GM21717 (cell line): ENCODE measurements around the gene P4HA2.
"Not testable (repeated sequence)": the region's sequence is repeated elsewhere in the genome, so short reads cannot be mapped to it uniquely, and the experiment has no call there.

Experiments used
- ATAC-seq: cut with Tn5 transposase; IDR thresholded peaks from one replicate; pipeline ENCODE4 v1.9.1; 2021; ENCODE audit warnings: mild to moderate bottlenecking, moderate library complexity; ENCODE audit not compliant: unreplicated experiment

P4HA2 gene

DNA sequence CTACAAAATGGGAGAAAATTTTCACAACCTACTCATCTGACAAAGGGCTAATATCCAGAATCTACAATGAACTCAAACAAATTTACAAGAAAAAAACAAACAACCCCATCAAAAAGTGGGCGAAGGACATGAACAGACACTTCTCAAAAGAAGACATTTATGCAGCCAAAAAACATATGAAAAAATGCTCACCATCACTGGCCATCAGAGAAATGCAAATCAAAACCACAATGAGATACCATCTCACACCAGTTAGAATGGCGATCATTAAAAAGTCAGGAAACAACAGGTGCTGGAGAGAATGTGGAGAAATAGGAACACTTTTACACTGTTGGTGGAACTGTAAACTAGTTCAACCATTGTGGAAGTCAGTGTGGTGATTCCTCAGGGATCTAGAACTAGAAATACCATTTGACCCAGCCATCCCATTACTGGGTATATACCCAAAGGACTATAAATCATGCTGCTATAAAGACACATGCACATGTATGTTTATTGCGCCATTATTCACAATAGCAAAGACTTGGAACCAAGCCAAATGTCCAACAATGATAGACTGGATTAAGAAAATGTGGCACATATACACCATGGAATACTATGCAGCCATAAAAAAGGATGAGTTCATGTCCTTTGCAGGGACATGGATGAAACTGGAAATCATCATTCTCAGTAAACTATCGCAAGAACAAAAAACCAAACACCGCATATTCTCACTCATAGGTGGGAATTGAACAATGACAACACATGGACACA lies 65.9 kb downstream of the P4HA2 start:
- ATAC-seq = not testable (repeated sequence)

DNA sequence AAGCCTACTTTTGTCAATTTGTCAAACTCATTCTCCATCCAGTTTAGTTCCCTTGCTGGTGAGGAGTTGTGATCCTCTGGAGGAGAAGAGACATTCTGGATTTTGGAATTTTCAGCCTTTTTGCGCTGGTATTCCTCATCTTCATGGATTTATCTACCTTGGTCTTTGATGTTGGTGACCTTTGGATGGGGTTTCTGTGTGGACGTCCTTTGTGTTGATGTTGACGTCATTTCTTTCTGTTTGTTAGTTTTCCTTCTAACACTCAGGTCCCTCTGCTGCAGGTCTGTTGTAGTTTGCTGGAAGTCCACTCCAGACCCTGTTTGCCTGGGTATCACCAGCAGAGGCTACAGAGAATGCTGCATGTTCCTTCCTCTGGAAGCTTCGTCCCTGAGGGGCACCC lies 71.2 kb downstream of the P4HA2 start:
- ATAC-seq = no peak

- no peak for ATAC-seq
Observed at GRCh38 chr5:132150565-132150964, 77.1 kb downstream of the P4HA2 start.

- no peak for ATAC-seq
Observed at GRCh38 chr5:132147663-132148062, 80.0 kb downstream of the P4HA2 start.

GRCh38 chr5:132145326-132145725 lies 82.3 kb downstream of the P4HA2 start:
- not testable (repeated sequence) for ATAC-seq

GRCh38 chr5:132143148-132143547 lies 84.5 kb downstream of the P4HA2 start:
- ATAC-seq = no peak

DNA sequence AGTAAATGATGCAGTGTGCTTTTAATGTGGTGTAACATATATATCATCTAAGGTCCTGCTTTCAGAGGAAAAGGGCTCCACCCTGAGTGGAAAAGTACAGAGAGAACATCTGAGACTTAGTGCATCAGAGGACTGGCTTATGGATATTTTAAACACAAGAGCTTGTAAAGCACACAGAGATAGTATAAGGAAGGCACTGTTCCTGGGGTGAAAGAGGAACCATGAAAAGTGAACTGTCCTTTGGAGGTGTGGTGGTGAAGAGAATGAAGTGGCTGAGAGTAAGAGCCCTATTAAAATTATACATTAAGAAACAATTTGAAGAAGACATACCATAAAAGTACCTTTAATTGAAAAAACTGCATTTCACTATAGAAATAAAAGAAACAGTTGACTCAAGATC lies 85.2 kb downstream of the P4HA2 start:
- no peak for ATAC-seq
